ENCODE measurements around the gene VPS37B.

VPS37B gene

GRCh38 chr12:122855928-122856831 lies 39.7 kb downstream of the VPS37B start:
- Histone ChIP-seq H3K36me3 (ENCODE audit: control insufficient read depth in 2 of 2, insufficient read depth in 2 of 2, low read length in 2 of 2) (no peaks in the 10 kb centered on the region), H3K27me3 (ENCODE audit: control insufficient read depth in 1 of 2, insufficient read depth in 2 of 2, low read length in 2 of 2) (peaks cover 0 to 3% of the 10 kb centered on the region in 2 donors), H3K9me3 (ENCODE audit: control insufficient read depth in 2 of 2, low read length in 2 of 2) (no peaks in the 10 kb centered on the region), H3K9ac (ENCODE audit: low read length in 2 of 2) (no peak overlapping the region), H3K4me1 (ENCODE audit: control insufficient read depth, insufficient read depth, low read length) (peaks cover 24% of the 10 kb centered on the region), H3K4me3 (ENCODE audit: low read length in 2 of 2) (no peak overlapping the region), H3K27ac (ENCODE audit: low read length) (no peak overlapping the region)

GRCh38 chr12:122855071-122855829 lies 40.7 kb downstream of the VPS37B start:
- H3K4me3 ChIP-seq (ENCODE audit: low read length in 2 of 2): no peak overlapping the region
- H3K9ac ChIP-seq (ENCODE audit: low read length in 2 of 2): no peak overlapping the region
- no peak overlapping the region for H3K27ac ChIP-seq (ENCODE audit: low read length)
- H3K4me1 ChIP-seq (ENCODE audit: control insufficient read depth, insufficient read depth, low read length): peaks cover 17% of the 10 kb centered on the region
- H3K36me3 ChIP-seq (ENCODE audit: control insufficient read depth in 2 of 2, insufficient read depth in 2 of 2, low read length in 2 of 2): no peaks in the 10 kb centered on the region
- no peaks in the 10 kb centered on the region for H3K9me3 ChIP-seq (ENCODE audit: control insufficient read depth in 2 of 2, low read length in 2 of 2)
- peaks cover 0 to 3% of the 10 kb centered on the region in 2 donors for H3K27me3 ChIP-seq (ENCODE audit: control insufficient read depth in 1 of 2, insufficient read depth in 2 of 2, low read length in 2 of 2)

GRCh38 chr12:122854554-122854953 lies 41.4 kb downstream of the VPS37B start:
- Histone ChIP-seq H3K27me3 (ENCODE audit: control insufficient read depth in 1 of 2, insufficient read depth in 2 of 2, low read length in 2 of 2) (peaks cover 0 to 3% of the 10 kb centered on the region in 2 donors), H3K36me3 (ENCODE audit: control insufficient read depth in 2 of 2, insufficient read depth in 2 of 2, low read length in 2 of 2) (no peaks in the 10 kb centered on the region), H3K4me1 (ENCODE audit: control insufficient read depth, insufficient read depth, low read length) (peaks cover 14% of the 10 kb centered on the region), H3K27ac (ENCODE audit: low read length) (no peak overlapping the region), H3K4me3 (ENCODE audit: low read length in 2 of 2) (no peak overlapping the region), H3K9me3 (ENCODE audit: control insufficient read depth in 2 of 2, low read length in 2 of 2) (no peaks in the 10 kb centered on the region), H3K9ac (ENCODE audit: low read length in 2 of 2) (no peak overlapping the region)

- Histone ChIP-seq H3K27ac (ENCODE audit: low read length) (no peak overlapping the region), H3K4me1 (ENCODE audit: control insufficient read depth, insufficient read depth, low read length) (peaks cover 14% of the 10 kb centered on the region), H3K9ac (ENCODE audit: low read length in 2 of 2) (no peak overlapping the region), H3K9me3 (ENCODE audit: control insufficient read depth in 2 of 2, low read length in 2 of 2) (no peaks in the 10 kb centered on the region), H3K27me3 (ENCODE audit: control insufficient read depth in 1 of 2, insufficient read depth in 2 of 2, low read length in 2 of 2) (peaks cover 0 to 3% of the 10 kb centered on the region in 2 donors), H3K36me3 (ENCODE audit: control insufficient read depth in 2 of 2, insufficient read depth in 2 of 2, low read length in 2 of 2) (no peaks in the 10 kb centered on the region), H3K4me3 (ENCODE audit: low read length in 2 of 2) (no peak overlapping the region)
Observed at GRCh38 chr12:122853582-122854245, 42.2 kb downstream of the VPS37B start.

- Histone ChIP-seq H3K9ac (ENCODE audit: low read length in 2 of 2) (no peak overlapping the region), H3K4me3 (ENCODE audit: low read length in 2 of 2) (peak overlapping the region; percentile 29 to 43), H3K4me1 (ENCODE audit: control insufficient read depth, insufficient read depth, low read length) (peaks cover 14% of the 10 kb centered on the region), H3K36me3 (ENCODE audit: control insufficient read depth in 2 of 2, insufficient read depth in 2 of 2, low read length in 2 of 2) (no peaks in the 10 kb centered on the region), H3K27ac (ENCODE audit: low read length) (no peak overlapping the region), H3K27me3 (ENCODE audit: control insufficient read depth in 1 of 2, insufficient read depth in 2 of 2, low read length in 2 of 2) (peaks cover 0 to 3% of the 10 kb centered on the region in 2 donors), H3K9me3 (ENCODE audit: control insufficient read depth in 2 of 2, low read length in 2 of 2) (no peaks in the 10 kb centered on the region)
Observed at GRCh38 chr12:122852336-122853275, 43.3 kb downstream of the VPS37B start.

GRCh38 chr12:122851820-122852219 lies 44.1 kb downstream of the VPS37B start:
- Histone ChIP-seq H3K4me1 (ENCODE audit: control insufficient read depth, insufficient read depth, low read length) (peaks cover 14% of the 10 kb centered on the region), H3K9me3 (ENCODE audit: control insufficient read depth in 2 of 2, low read length in 2 of 2) (no peaks in the 10 kb centered on the region), H3K27ac (ENCODE audit: low read length) (no peak overlapping the region), H3K27me3 (ENCODE audit: control insufficient read depth in 1 of 2, insufficient read depth in 2 of 2, low read length in 2 of 2) (peaks cover 0 to 3% of the 10 kb centered on the region in 2 donors), H3K36me3 (ENCODE audit: control insufficient read depth in 2 of 2, insufficient read depth in 2 of 2, low read length in 2 of 2) (no peaks in the 10 kb centered on the region), H3K9ac (ENCODE audit: low read length in 2 of 2) (no peak overlapping the region), H3K4me3 (ENCODE audit: low read length in 2 of 2) (no peak overlapping the region)

GRCh38 chr12:122850695-122851350 lies 45.1 kb downstream of the VPS37B start:
- Histone ChIP-seq H3K9ac (ENCODE audit: low read length in 2 of 2) (no peak overlapping the region), H3K36me3 (ENCODE audit: control insufficient read depth in 2 of 2, insufficient read depth in 2 of 2, low read length in 2 of 2) (no peaks in the 10 kb centered on the region), H3K27ac (ENCODE audit: low read length) (no peak overlapping the region), H3K4me1 (ENCODE audit: control insufficient read depth, insufficient read depth, low read length) (peaks cover 14% of the 10 kb centered on the region), H3K4me3 (ENCODE audit: low read length in 2 of 2) (no peak overlapping the region), H3K27me3 (ENCODE audit: control insufficient read depth in 1 of 2, insufficient read depth in 2 of 2, low read length in 2 of 2) (peaks cover 0 to 3% of the 10 kb centered on the region in 2 donors), H3K9me3 (ENCODE audit: control insufficient read depth in 2 of 2, low read length in 2 of 2) (no peaks in the 10 kb centered on the region)

- no peaks in the 10 kb centered on the region for H3K9me3 ChIP-seq (ENCODE audit: control insufficient read depth in 2 of 2, low read length in 2 of 2)
- no peak overlapping the region for H3K27ac ChIP-seq (ENCODE audit: low read length)
- no peak overlapping the region for H3K9ac ChIP-seq (ENCODE audit: low read length in 2 of 2)
- H3K4me1 ChIP-seq (ENCODE audit: control insufficient read depth, insufficient read depth, low read length): peaks cover 14% of the 10 kb centered on the region
- no peak overlapping the region for H3K4me3 ChIP-seq (ENCODE audit: low read length in 2 of 2)
- peaks cover 0 to 3% of the 10 kb centered on the region in 2 donors for H3K27me3 ChIP-seq (ENCODE audit: control insufficient read depth in 1 of 2, insufficient read depth in 2 of 2, low read length in 2 of 2)
- H3K36me3 ChIP-seq (ENCODE audit: control insufficient read depth in 2 of 2, insufficient read depth in 2 of 2, low read length in 2 of 2): no peaks in the 10 kb centered on the region
Observed at GRCh38 chr12:122850048-122850445, 45.9 kb downstream of the VPS37B start.

GRCh38 chr12:122849352-122850047 lies 46.4 kb downstream of the VPS37B start:
- Histone ChIP-seq H3K9me3 (ENCODE audit: control insufficient read depth in 2 of 2, low read length in 2 of 2) (no peaks in the 10 kb centered on the region), H3K27me3 (ENCODE audit: control insufficient read depth in 1 of 2, insufficient read depth in 2 of 2, low read length in 2 of 2) (peaks cover 0 to 3% of the 10 kb centered on the region in 2 donors), H3K36me3 (ENCODE audit: control insufficient read depth in 2 of 2, insufficient read depth in 2 of 2, low read length in 2 of 2) (no peaks in the 10 kb centered on the region), H3K4me1 (ENCODE audit: control insufficient read depth, insufficient read depth, low read length) (peaks cover 14% of the 10 kb centered on the region), H3K27ac (ENCODE audit: low read length) (no peak overlapping the region), H3K9ac (ENCODE audit: low read length in 2 of 2) (no peak overlapping the region), H3K4me3 (ENCODE audit: low read length in 2 of 2) (no peak overlapping the region)

Measured in stomach smooth muscle (tissue), 2 donors.